Upper lobe of left lung (tissue), 6 donors: ENCODE measurements around the gene ATF1. TPM values are rescaled to one million over a fixed set of nuclear protein-coding genes. Genes with fewer than 3 reads are reported as not detected.
A peak's percentile ranks its signal among the peaks of the same experiment; 100 is the strongest.
"Not testable (repeated sequence)": the region's sequence is repeated elsewhere in the genome, so short reads cannot be mapped to it uniquely, and the experiment has no call there.

Source experiments
- ATAC-seq, 2 donors: fragments of 200-7000 bp; cut with Tn5 transposase; one replicate each; pipeline ENCODE4 v1.9.1; 2022; ENCODE audit warnings: mild to moderate bottlenecking in 2 of 2, moderate library complexity in 2 of 2; ENCODE audit not compliant: low FRiP score in 2 of 2
- DNase-seq, 2 donors: peaks; one replicate each; pipeline ENCODE4 v3.0.0-alpha.2; 2019 to 2020
- H3K27ac ChIP-seq, 4 donors: fragments of 200-600 bp; sonication (generic); one replicate each; pipeline ENCODE4 v1.5.1; 2016 to 2019
- H3K27me3 ChIP-seq, 4 donors: fragments of 200-600 bp; sonication (generic); one replicate each; pipeline ENCODE4 v1.5.1; 2017 to 2019
- H3K36me3 ChIP-seq, 4 donors: fragments of 200-600 bp; sonication (generic); one replicate each; pipeline ENCODE4 v1.5.1; 2016 to 2019
- H3K4me1 ChIP-seq, 4 donors: fragments of 200-600 bp; sonication (generic); one replicate each; pipeline ENCODE4 v1.5.1; 2018 to 2019
- H3K4me3 ChIP-seq, 4 donors: fragments of 200-600 bp; sonication (generic); one replicate each; pipeline ENCODE4 v1.5.1; 2017 to 2019; ENCODE audit warnings: mild to moderate bottlenecking in 2 of 4, moderate library complexity in 1 of 4
- H3K9me3 ChIP-seq, 4 donors: fragments of 200-600 bp; sonication (generic); one replicate each; pipeline ENCODE4 v1.5.1; 2018 to 2019
- CTCF ChIP-seq, 6 experiments: fragments of 450-650 bp in 4 of 6; fragments of 200-600 bp in 2 of 6; sonication (generic) in 2 of 6; IDR thresholded peaks; one replicate each; pipeline ENCODE4 v1.5.1; 2016 to 2019; ENCODE audit warnings: antibody characterized with exemption in 6 of 6
- EP300 ChIP-seq, 4 donors: sonication (generic); formaldehyde crosslinking; IDR thresholded peaks; one replicate each; pipeline ENCODE4 v1.5.1; 2017; ENCODE audit warnings: antibody characterized with exemption in 4 of 4, control low read depth in 2 of 4
- POLR2A ChIP-seq, 4 donors: fragments of 450-650 bp; IDR thresholded peaks; one replicate each; pipeline ENCODE4 v1.5.1; 2016 to 2017; ENCODE audit warnings: antibody characterized with exemption in 4 of 4, mild to moderate bottlenecking in 2 of 4
- POLR2AphosphoS5 ChIP-seq, 2 donors: sonication (generic); formaldehyde crosslinking; IDR thresholded peaks; one replicate each; pipeline ENCODE4 v1.5.1; 2017; ENCODE audit warnings: antibody characterized with exemption in 2 of 2
- WGBS, 2 donors: methylation state at CpG; one replicate each; pipeline ENCODE4 v1.1.5; 2017 to 2018; 5-methylcytosine and 5-hydroxymethylcytosine counted together
- total RNA-seq, 6 donors: library from RNA; depleted of rRNA in 4 of 6; stranded (reverse); fragments of >200 nt in 4 of 6; gene quantifications; one replicate each; pipeline versions ENCODE4 v1.1.0 to v1.2.1, GENCODE V29; 2016 to 2021
- donor health status: DM: no; HTN: no; CAD: no; lungs with moderate emphysema.
- donor health status: DM: no; HTN: yes; CAD: no; lungs with severe emphysema.

ATF1 gene
- total RNA-seq, 6 donors from 2014 or later, result 23.0 to 48.1 (median 33.9) TPM

DNA sequence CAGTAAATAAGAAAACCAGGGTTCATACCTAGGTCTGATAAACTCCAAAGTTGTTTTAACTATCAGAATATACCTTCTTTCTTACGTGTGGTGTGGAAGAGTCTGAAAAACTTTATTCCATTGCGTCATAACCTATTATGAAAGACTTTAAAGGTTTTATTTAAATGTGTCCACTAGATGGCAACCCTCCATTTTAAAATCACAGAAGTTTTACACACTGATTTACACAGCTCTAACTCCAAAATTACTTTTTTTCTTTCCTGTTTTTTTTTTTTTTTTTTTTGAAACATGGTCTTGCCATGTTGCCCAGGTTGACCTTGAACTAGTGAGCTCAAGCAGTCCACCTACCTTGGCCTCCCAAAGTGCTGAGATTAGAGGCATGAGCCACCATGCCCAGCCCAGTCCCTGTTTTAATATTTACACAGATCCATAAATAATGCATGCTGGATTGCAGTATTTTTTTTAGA, 61.5 kb downstream of the ATF1 start:
- DNase-seq (no peak), ATAC-seq (peak; percentile 59 to 84)
- Histone ChIP-seq H3K27me3 (no peaks in the 10 kb centered on the region), H3K36me3 (peaks cover 0 to 4% (median 0%) of the 10 kb centered on the region in 4 donors), H3K4me3 (no peak overlapping the region), H3K4me1 (peaks cover 0 to 4% (median 2%) of the 10 kb centered on the region in 4 donors), H3K9me3 (no peaks in the 10 kb centered on the region), H3K27ac (peak overlapping the region; percentile 1 to 31 (median 12))
- WGBS, 2 donors, result 1 to 4% methylated on average over 2 of the region's 2 CpGs
- no peak for TF ChIP-seq EP300 (IDR thresholded peaks at IDR 0.05)
- TF ChIP-seq CTCF (IDR thresholded peaks at IDR 0.05), result peak in 5 of 6 experiments; percentile 37 to 71 (median 63)

GRCh38 chr12:50828121-50828520, 64.2 kb downstream of the ATF1 start:
- WGBS, 2 donors, result 78 to 100% methylated on average over 1 of the region's 1 CpG
- no peak overlapping the region for H3K4me3 ChIP-seq
- DNase-seq (no peak), ATAC-seq (no peak)
- TF ChIP-seq POLR2A (IDR thresholded peaks at IDR 0.05) (no peak), EP300 (IDR thresholded peaks at IDR 0.05) (no peak), POLR2AphosphoS5 (IDR thresholded peaks at IDR 0.05) (no peak), CTCF (IDR thresholded peaks at IDR 0.05) (no peak)
- peaks cover 0 to 4% (median 2%) of the 10 kb centered on the region in 4 donors for H3K4me1 ChIP-seq
- no peaks in the 10 kb centered on the region for H3K36me3 ChIP-seq
- H3K27me3 ChIP-seq, result no peaks in the 10 kb centered on the region
- H3K27ac ChIP-seq, result no peak overlapping the region
- no peaks in the 10 kb centered on the region for H3K9me3 ChIP-seq

- no peak for DNase-seq
- H3K4me3 ChIP-seq, result no peak overlapping the region
- TF ChIP-seq CTCF (IDR thresholded peaks at IDR 0.05), result no peak
- no peak for TF ChIP-seq POLR2A (IDR thresholded peaks at IDR 0.05)
- no peak for TF ChIP-seq POLR2AphosphoS5 (IDR thresholded peaks at IDR 0.05)
- no peak for TF ChIP-seq EP300 (IDR thresholded peaks at IDR 0.05)
Observed at GRCh38 chr12:50828886-50829285, 65.0 kb downstream of the ATF1 start.

DNA sequence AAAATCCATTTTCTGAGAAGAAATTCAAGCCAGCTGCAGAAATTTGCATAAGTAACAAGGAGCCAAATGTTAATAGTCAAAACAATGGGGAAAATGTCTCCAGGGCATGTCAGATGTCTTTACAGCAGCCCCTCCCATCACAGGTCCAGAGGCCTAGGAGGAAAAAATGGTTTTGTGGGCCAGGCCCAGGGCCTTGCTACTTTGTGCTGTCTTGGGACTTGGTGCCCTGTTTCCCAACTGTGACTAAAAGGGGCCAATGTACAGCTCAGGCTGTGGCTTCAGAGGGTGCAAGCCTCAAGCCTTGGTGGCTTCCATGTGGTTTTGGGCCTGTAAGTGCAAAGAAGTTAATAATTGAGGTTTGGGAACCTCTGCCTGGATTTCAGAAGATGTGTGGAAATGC, 69.9 kb downstream of the ATF1 start:
- not testable (repeated sequence) for H3K4me3 ChIP-seq, H3K4me1 ChIP-seq, H3K27me3 ChIP-seq, H3K27ac ChIP-seq, H3K36me3 ChIP-seq, ATAC-seq, DNase-seq, H3K9me3 ChIP-seq

More at GRCh38 chr12:50828886-50829285, 65.0 kb downstream of the ATF1 start:
- H3K27ac ChIP-seq, result no peak overlapping the region
- 61 to 89% methylated on average over 2 of the region's 2 CpGs for WGBS, 2 donors
- H3K4me1 ChIP-seq, result peaks cover 0 to 4% (median 2%) of the 10 kb centered on the region in 4 donors
- H3K36me3 ChIP-seq, result no peaks in the 10 kb centered on the region
- ATAC-seq, result peak in 1 of 2 donors; percentile 11
- no peaks in the 10 kb centered on the region for H3K27me3 ChIP-seq
- H3K9me3 ChIP-seq, result peaks cover 0 to 3% (median 3%) of the 10 kb centered on the region in 4 donors

DNA sequence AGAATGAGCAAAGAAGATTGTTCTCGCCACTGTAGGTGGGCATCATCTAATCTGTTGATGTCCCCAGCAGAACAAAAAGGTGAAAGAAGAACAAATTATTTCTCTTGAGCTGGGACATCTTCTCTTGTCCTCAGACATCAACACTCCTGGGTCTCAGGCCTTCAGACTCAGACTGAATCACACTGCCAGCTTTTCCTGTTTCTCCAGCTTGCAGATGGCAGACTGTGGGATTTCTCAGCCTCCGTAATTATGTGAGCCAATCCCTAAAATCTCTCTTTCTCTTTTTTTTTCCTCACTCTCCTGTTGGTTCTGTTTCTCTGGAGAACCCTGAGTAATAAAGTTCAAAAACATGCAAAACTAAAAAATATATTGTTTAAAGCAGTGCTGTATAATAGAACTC, 75.1 kb downstream of the ATF1 start:
- no peak overlapping the region for H3K27ac ChIP-seq
- peaks cover 0 to 3% (median 0%) of the 10 kb centered on the region in 4 donors for H3K4me1 ChIP-seq
- no peak overlapping the region for H3K4me3 ChIP-seq
- no peaks in the 10 kb centered on the region for H3K36me3 ChIP-seq
- peaks cover 0 to 8% (median 1%) of the 10 kb centered on the region in 4 donors for H3K9me3 ChIP-seq
- WGBS, 2 donors, result 90 to 92% methylated on average over 2 of the region's 2 CpGs
- DNase-seq, result no peak
- no peak for ATAC-seq
- H3K27me3 ChIP-seq, result no peaks in the 10 kb centered on the region
- TF ChIP-seq CTCF (IDR thresholded peaks at IDR 0.05) (no peak), EP300 (IDR thresholded peaks at IDR 0.05) (no peak)
